Measurements from ENCODE around the gene THOC6.

- TF ChIP-seq CTCF (IDR thresholded peaks at IDR 0.05) (no peak), POLR2A (IDR thresholded peaks at IDR 0.05) (no peak)
These were observed 37.1 kb upstream of the THOC6 start for GRCh38 chr16:2986623-2987188.

All from transverse colon (tissue), 3 donors.